Prostate gland (tissue), 2 donors: ENCODE data around the gene ITSN1. TPM values are rescaled to one million over a fixed set of nuclear protein-coding genes. Genes with fewer than 3 reads are reported as not detected.
A peak's percentile ranks its signal among the peaks of the same experiment; 100 is the strongest.

Source experiments
- DNase-seq: peaks from one replicate; pipeline ENCODE4 v3.0.0-alpha.2; 2019; ENCODE audit warnings: low spot score
- H3K27ac ChIP-seq, 2 donors: fragments of 200-600 bp; sonication (generic); 2 replicates each; pipeline ENCODE4 v1.5.1; 2017 to 2019
- H3K27me3 ChIP-seq: fragments of 200-600 bp; sonication (generic); replicated peaks from 2 replicates; pipeline ENCODE4 v1.5.1; 2019; ENCODE audit not compliant: insufficient read depth
- H3K36me3 ChIP-seq, 2 donors: fragments of 200-600 bp; sonication (generic); 1 replicate in 1 of 2; 2 replicates in 1 of 2; pipeline versions ENCODE4 v1.5.1 to v1.8.1; 2017 to 2019
- H3K4me1 ChIP-seq: fragments of 200-600 bp; sonication (generic); replicated peaks from 2 replicates; pipeline ENCODE4 v1.5.1; 2019
- H3K4me3 ChIP-seq, 2 donors: fragments of 200-600 bp; sonication (generic); 2 replicates each; pipeline ENCODE4 v1.5.1; 2017 to 2019
- H3K9me3 ChIP-seq: fragments of 200-600 bp; sonication (generic); 2 replicates; pipeline ENCODE4 v1.5.1; 2017
- POLR2A ChIP-seq: fragments of 450-650 bp; IDR thresholded peaks from one replicate; pipeline ENCODE4 v1.6.1; 2016; ENCODE audit warnings: antibody characterized with exemption, mild to moderate bottlenecking
- POLR2AphosphoS5 ChIP-seq: sonication (generic); formaldehyde crosslinking; IDR thresholded peaks from one replicate; pipeline ENCODE4 v1.6.1; 2017; ENCODE audit warnings: antibody characterized with exemption
- WGBS: methylation state at CpG from one replicate; pipeline ENCODE4 v1.1.5; 2018; 5-methylcytosine and 5-hydroxymethylcytosine counted together
- intact Hi-C: fragments of 100-400 bp; cut with DNase I; formaldehyde crosslinking; loops from one replicate; pipeline ENCODE4 v1.14.2; 2022
- total RNA-seq, 2 donors: library from RNA; depleted of rRNA; stranded (reverse); fragments of >200 nt; gene quantifications; one replicate each; pipeline ENCODE4 v1.1.0, GENCODE V29; 2016
- TF ChIP-seq, protein P1 (sequence below), 4 experiments: fragments of 200-600 bp in 2 of 4; fragments of 450-650 bp in 2 of 4; sonication (generic) in 2 of 4; IDR thresholded peaks; 1 replicate in 3 of 4; 2 replicates in 1 of 4; pipeline ENCODE4 v1.5.1; 2016 to 2019; ENCODE audit warnings: antibody characterized with exemption in 4 of 4, mild to moderate bottlenecking in 2 of 4, moderate library complexity in 2 of 4

ITSN1 gene
- total RNA-seq, 2 donors from 2014 or later: 14.8 to 44.9 TPM

DNA sequence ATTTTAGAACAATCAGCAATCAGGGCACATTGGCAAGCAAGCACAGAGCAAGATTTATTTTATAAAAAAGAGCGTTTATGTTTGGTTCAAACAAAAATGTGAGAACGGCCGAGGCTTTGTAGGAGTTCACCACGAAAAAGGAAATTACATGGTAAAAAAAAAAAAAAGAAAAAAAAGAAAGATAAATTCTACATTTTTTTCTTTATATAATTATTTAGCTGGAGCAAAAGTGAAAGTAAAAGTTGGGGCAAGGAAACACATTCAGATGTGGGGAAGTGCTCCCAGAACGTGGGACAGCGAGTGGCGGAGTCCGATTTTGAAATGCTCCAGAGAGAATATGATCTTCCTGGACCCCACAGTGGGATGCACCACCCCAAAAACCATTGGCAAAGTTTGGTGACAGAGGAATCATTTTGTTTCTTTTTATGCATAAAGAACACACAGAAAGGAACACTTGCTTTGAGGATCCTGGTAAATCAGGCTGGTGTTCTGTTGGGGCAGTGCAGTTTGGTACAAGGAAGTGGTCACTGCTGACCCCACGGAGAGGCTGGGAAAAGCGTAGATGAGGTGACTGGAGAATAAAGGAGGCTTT is 289.6 kb downstream of the ITSN1 start:
- Histone ChIP-seq H3K27ac (peak overlapping the region; percentile 53 to 72), H3K9me3 (no peaks in the 10 kb centered on the region), H3K4me1 (no peaks in the 10 kb centered on the region), H3K36me3 (no peaks in the 10 kb centered on the region), H3K4me3 (peak overlapping the region; percentile 17 to 31), H3K27me3 (no peaks in the 10 kb centered on the region)
- DNase-seq: no peak
- 43% methylated on average over 10 of the region's 10 CpGs for WGBS
- TF ChIP-seq POLR2AphosphoS5 (no peak), POLR2A (no peak)
- TF ChIP-seq, protein P1, sequence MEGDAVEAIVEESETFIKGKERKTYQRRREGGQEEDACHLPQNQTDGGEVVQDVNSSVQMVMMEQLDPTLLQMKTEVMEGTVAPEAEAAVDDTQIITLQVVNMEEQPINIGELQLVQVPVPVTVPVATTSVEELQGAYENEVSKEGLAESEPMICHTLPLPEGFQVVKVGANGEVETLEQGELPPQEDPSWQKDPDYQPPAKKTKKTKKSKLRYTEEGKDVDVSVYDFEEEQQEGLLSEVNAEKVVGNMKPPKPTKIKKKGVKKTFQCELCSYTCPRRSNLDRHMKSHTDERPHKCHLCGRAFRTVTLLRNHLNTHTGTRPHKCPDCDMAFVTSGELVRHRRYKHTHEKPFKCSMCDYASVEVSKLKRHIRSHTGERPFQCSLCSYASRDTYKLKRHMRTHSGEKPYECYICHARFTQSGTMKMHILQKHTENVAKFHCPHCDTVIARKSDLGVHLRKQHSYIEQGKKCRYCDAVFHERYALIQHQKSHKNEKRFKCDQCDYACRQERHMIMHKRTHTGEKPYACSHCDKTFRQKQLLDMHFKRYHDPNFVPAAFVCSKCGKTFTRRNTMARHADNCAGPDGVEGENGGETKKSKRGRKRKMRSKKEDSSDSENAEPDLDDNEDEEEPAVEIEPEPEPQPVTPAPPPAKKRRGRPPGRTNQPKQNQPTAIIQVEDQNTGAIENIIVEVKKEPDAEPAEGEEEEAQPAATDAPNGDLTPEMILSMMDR (IDR thresholded peaks at IDR 0.05): no peak
- intact Hi-C loops: no loop called here

DNA sequence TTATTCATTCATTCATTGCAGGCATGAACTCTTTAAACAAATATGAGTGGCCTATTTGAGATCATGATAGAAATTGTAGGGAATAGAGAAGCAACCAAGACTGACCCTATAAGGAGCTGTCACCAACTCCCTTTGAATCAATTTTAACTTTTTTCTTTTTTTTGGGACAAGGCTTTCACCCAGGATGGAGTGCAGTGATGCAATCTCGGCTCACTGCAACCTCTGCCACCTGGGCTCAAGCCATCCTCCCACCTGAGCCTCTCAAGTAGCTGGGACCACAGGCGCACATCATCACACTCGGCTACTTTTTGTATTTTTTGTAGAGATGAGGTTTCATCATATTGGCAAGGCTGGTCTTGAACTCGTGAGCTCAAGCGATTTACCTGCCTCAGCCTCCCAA is 290.4 kb downstream of the ITSN1 start:
- no peak overlapping the region for H3K27ac ChIP-seq
- intact Hi-C loops: no loop called here
- no peak for DNase-seq
- H3K4me1 ChIP-seq: no peaks in the 10 kb centered on the region
- no peaks in the 10 kb centered on the region for H3K27me3 ChIP-seq
- H3K4me3 ChIP-seq: no peak overlapping the region
- H3K36me3 ChIP-seq: no peaks in the 10 kb centered on the region
- TF ChIP-seq, protein P1 (IDR thresholded peaks at IDR 0.05): no peak
- TF ChIP-seq POLR2AphosphoS5 (no peak), POLR2A (no peak)
- 92% methylated on average over 5 of the region's 5 CpGs for WGBS
- H3K9me3 ChIP-seq: no peaks in the 10 kb centered on the region

DNA sequence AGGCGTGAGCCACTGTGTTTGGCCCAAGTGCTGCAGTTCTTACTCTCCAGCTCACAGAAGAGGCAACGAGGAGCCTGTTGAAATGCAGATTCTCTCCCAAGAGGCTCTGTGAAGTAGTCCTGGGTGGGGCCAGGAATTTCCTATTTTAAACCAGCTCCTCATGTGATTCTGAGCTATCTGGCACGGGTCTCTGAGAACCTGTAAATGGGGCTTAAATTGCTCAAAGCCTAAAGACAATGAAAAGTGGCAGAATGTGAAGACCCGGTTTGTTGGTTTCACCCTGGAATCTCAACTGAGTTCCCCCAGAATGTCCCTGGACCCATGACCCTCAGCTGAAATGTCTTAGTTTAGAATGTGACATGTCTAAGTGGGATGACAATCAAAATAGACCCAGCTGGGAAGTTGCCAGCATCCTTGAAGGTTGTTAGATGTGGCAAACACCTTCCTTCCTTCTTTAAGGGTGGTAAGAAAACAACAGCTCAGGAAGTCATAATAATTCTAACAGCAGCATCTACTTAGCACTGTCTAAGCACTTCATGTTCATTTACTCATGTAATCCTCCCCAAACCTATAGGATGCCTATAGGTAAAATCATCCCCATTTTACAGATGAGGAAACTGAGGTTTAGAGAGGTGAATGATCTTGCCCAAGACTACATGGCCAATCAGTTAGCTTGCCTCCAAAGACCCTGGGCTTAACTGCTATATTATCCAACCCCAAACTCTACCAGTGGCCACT is 294.2 kb downstream of the ITSN1 start:
- no peaks in the 10 kb centered on the region for H3K27me3 ChIP-seq
- no peak for DNase-seq
- intact Hi-C loops: no loop called here
- no peaks in the 10 kb centered on the region for H3K36me3 ChIP-seq
- TF ChIP-seq POLR2A: no peak
- TF ChIP-seq, protein P1 (IDR thresholded peaks at IDR 0.05): no peak
- no peak for TF ChIP-seq POLR2AphosphoS5
- H3K9me3 ChIP-seq: no peaks in the 10 kb centered on the region
- H3K4me3 ChIP-seq: no peak overlapping the region
- H3K4me1 ChIP-seq: no peaks in the 10 kb centered on the region
- no peak overlapping the region for H3K27ac ChIP-seq
- 73% methylated on average over 4 of the region's 4 CpGs for WGBS

DNA sequence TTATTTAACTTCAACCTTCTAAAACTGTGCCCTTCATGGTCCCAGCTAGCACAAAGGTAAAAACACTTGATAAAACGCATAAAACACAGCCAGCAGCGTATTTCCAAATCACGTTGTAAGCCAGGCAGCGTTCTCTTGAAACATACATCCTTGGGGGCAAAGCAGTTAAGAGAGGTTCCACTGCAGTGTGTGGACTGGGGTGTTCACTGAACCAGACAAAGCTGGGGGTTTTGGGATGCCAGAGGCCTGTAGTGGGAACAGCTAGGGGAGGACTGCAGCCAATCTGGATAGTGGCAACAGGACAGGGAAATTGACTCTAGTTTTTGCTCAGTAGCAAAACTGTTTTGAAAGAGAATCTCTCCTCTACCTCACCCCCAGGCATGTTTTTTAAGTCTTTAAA is 294.8 kb downstream of the ITSN1 start:
- DNase-seq: no peak
- TF ChIP-seq POLR2A: no peak
- TF ChIP-seq, protein P1 (IDR thresholded peaks at IDR 0.05): no peak
- no peak for TF ChIP-seq POLR2AphosphoS5
- 90% methylated on average over 4 of the region's 4 CpGs for WGBS
- Histone ChIP-seq H3K4me3 (no peak overlapping the region), H3K27me3 (no peaks in the 10 kb centered on the region), H3K4me1 (no peaks in the 10 kb centered on the region), H3K9me3 (no peaks in the 10 kb centered on the region), H3K36me3 (no peaks in the 10 kb centered on the region), H3K27ac (no peak overlapping the region)
- intact Hi-C loops: no loop called here

DNA sequence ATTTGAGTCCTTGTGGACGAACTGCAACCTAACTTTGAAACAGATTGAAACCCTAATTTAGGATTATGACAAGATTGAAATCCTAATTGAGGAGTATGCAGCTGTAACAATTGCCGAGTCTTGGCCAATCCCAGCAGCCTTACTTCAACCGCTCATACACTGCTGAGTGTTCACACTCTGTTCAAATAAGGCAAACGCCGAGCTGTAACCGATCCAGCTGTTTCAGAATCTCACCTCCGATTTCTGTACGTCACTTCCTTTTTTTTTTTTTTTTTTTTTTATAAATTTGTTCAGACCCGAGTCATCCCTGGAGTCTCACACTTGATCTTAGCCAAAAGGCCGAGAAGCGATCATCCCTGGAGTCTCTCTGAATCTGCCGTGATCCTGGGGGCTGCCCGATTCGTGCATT is 295.6 kb downstream of the ITSN1 start:
- DNase-seq: no peak
- WGBS: 88% methylated on average over 14 of the region's 14 CpGs
- TF ChIP-seq, protein P1 (IDR thresholded peaks at IDR 0.05): no peak
- TF ChIP-seq POLR2AphosphoS5 (no peak), POLR2A (no peak)
- Histone ChIP-seq H3K4me1 (no peaks in the 10 kb centered on the region), H3K27ac (no peak overlapping the region), H3K9me3 (no peaks in the 10 kb centered on the region), H3K36me3 (no peaks in the 10 kb centered on the region), H3K4me3 (no peak overlapping the region), H3K27me3 (no peaks in the 10 kb centered on the region)
- intact Hi-C loops: no loop called here
